Tibial artery (tissue), 4 donors: Measurements from ENCODE around the gene KCNT1.
A peak's percentile ranks its signal among the peaks of the same experiment; 100 is the strongest.
"Not testable (repeated sequence)": the region's sequence is repeated elsewhere in the genome, so short reads cannot be mapped to it uniquely, and the experiment has no call there.

Experiments
- DNase-seq, 2 donors: peaks; one replicate each; pipeline ENCODE4 v3.0.0-alpha.2; 2019
- H3K27ac ChIP-seq, 2 donors: fragments of 200-600 bp; sonication (generic) in 1 of 2; 1 replicate in 1 of 2; 2 replicates in 1 of 2; pipeline ENCODE4 v1.5.1; 2018 to 2019; ENCODE audit warnings: mild to moderate bottlenecking in 1 of 2
- H3K27me3 ChIP-seq, 2 donors: fragments of 200-600 bp; sonication (generic) in 1 of 2; one replicate each; pipeline versions ENCODE4 v1.5.1 to v1.6.0; 2016 to 2019
- H3K36me3 ChIP-seq, 3 donors: fragments of 200-600 bp; sonication (generic) in 2 of 3; one replicate each; pipeline ENCODE4 v1.5.1; 2016 to 2019; ENCODE audit warnings: mild to moderate bottlenecking in 2 of 3
- H3K4me1 ChIP-seq, 4 donors: fragments of 200-600 bp; sonication (generic) in 2 of 4; 1 replicate in 3 of 4; 2 replicates in 1 of 4; pipeline ENCODE4 v1.5.1; 2016 to 2019
- H3K4me3 ChIP-seq, 2 donors: fragments of 200-600 bp; sonication (generic) in 1 of 2; 1 replicate in 1 of 2; 2 replicates in 1 of 2; pipeline ENCODE4 v1.5.1; 2018 to 2019; ENCODE audit warnings: mild to moderate bottlenecking in 2 of 2
- H3K9me3 ChIP-seq, 3 donors: fragments of 200-600 bp; sonication (generic) in 1 of 3; one replicate each; pipeline ENCODE4 v1.5.1; 2016 to 2019
- CTCF ChIP-seq, 2 experiments: fragments of 200-600 bp in 1 of 2; fragments of 450-650 bp in 1 of 2; IDR thresholded peaks; one replicate each; pipeline ENCODE4 v1.5.1; 2017 to 2019; ENCODE audit warnings: antibody characterized with exemption in 2 of 2, mild to moderate bottlenecking in 1 of 2, moderate library complexity in 1 of 2
- intact Hi-C: fragments of 100-400 bp; cut with DNase I; formaldehyde crosslinking; loops from one replicate; pipeline ENCODE4 v1.15.0; 2023; ENCODE audit warnings: low total_unique reads

KCNT1 gene

GRCh38 chr9:135664801-135665794, 36.9 kb upstream of the KCNT1 start:
- Histone ChIP-seq H3K4me3 (no peak overlapping the region), H3K27me3 (peaks cover 0 to 73% of the 10 kb centered on the region in 2 donors), H3K4me1 (no peaks in the 10 kb centered on the region), H3K9me3 (no peaks in the 10 kb centered on the region), H3K36me3 (no peaks in the 10 kb centered on the region), H3K27ac (no peak overlapping the region)
- intact Hi-C loops: no loop called here
- TF ChIP-seq CTCF (IDR thresholded peaks at IDR 0.05): no peak
- DNase-seq: peak in 1 of 2 donors; percentile 60

- no peak for TF ChIP-seq CTCF (IDR thresholded peaks at IDR 0.05)
- intact Hi-C loops: no loop called here
Measured at GRCh38 chr9:135665795-135666189, 36.2 kb upstream of the KCNT1 start.

GRCh38 chr9:135666534-135667462, 35.2 kb upstream of the KCNT1 start:
- TF ChIP-seq CTCF (IDR thresholded peaks at IDR 0.05): no peak
- H3K27ac ChIP-seq: no peak overlapping the region
- no peak overlapping the region for H3K4me3 ChIP-seq
- H3K9me3 ChIP-seq: no peaks in the 10 kb centered on the region
- H3K27me3 ChIP-seq: peaks cover 0 to 83% of the 10 kb centered on the region in 2 donors
- intact Hi-C loops: no loop called here
- H3K36me3 ChIP-seq: no peaks in the 10 kb centered on the region
- DNase-seq: peak in 1 of 2 donors; percentile 48
- H3K4me1 ChIP-seq: no peaks in the 10 kb centered on the region

More at GRCh38 chr9:135665795-135666189, 36.2 kb upstream of the KCNT1 start:
- Histone ChIP-seq H3K4me1 (no peaks in the 10 kb centered on the region), H3K27me3 (peaks cover 0 to 79% of the 10 kb centered on the region in 2 donors), H3K9me3 (no peaks in the 10 kb centered on the region), H3K27ac (no peak overlapping the region), H3K36me3 (no peaks in the 10 kb centered on the region), H3K4me3 (no peak overlapping the region)
- peak in 1 of 2 donors; percentile 56 for DNase-seq

- no peaks in the 10 kb centered on the region for H3K4me1 ChIP-seq
- H3K27me3 ChIP-seq: peaks cover 0 to 87% of the 10 kb centered on the region in 2 donors
- H3K27ac ChIP-seq: no peak overlapping the region
- intact Hi-C loops: no loop called here
- H3K36me3 ChIP-seq: no peaks in the 10 kb centered on the region
- no peak for TF ChIP-seq CTCF (IDR thresholded peaks at IDR 0.05)
- no peaks in the 10 kb centered on the region for H3K9me3 ChIP-seq
- peak in 1 of 2 donors; percentile 38 for DNase-seq
- H3K4me3 ChIP-seq: no peak overlapping the region
Measured at GRCh38 chr9:135667463-135668001, 34.5 kb upstream of the KCNT1 start.

GRCh38 chr9:135669018-135669417, 33.0 kb upstream of the KCNT1 start:
- H3K9me3 ChIP-seq, H3K4me3 ChIP-seq, H3K36me3 ChIP-seq, intact Hi-C loops, DNase-seq, H3K27ac ChIP-seq, H3K4me1 ChIP-seq: not testable (repeated sequence)
- peaks cover 0 to 76% of the 10 kb centered on the region in 2 donors for H3K27me3 ChIP-seq
